NCI-H524 treated with DMSO at 0.1 percent for 48 hours (cell line): Measurements from ENCODE around the gene SAA2.
"Not testable (repeated sequence)": the region's sequence is repeated elsewhere in the genome, so short reads cannot be mapped to it uniquely, and the experiment has no call there.

ENCODE experiments used
- DNase-seq: peaks from one replicate; lab custom pipeline; 2025; lab: John Stamatoyannopoulos, UW

Gene SAA2

GRCh38 chr11:18248561-18248960 lies at the start of gene SAA2:
Gene SAA2 (minus strand): TSS chr11:18248668. CDS start chr11:18248011, 657 bp downstream.
- DNase-seq: no peak

- DNase-seq: no peak
These were observed 46.8 kb upstream of the SAA2 start for GRCh38 chr11:18295316-18295715.

- no peak for DNase-seq
These were observed 46.4 kb upstream of the SAA2 start for GRCh38 chr11:18294862-18295261.

GRCh38 chr11:18288911-18289310 lies 40.4 kb upstream of the SAA2 start:
- DNase-seq: no peak

GRCh38 chr11:18285841-18286240 lies 37.4 kb upstream of the SAA2 start:
- no peak for DNase-seq

GRCh38 chr11:18282626-18283025 lies 34.2 kb upstream of the SAA2 start:
- no peak for DNase-seq

- DNase-seq: no peak
These were observed 32.1 kb upstream of the SAA2 start for GRCh38 chr11:18280438-18281045.

- DNase-seq: no peak
These were observed 29.2 kb upstream of the SAA2 start for GRCh38 chr11:18277565-18278271.

GRCh38 chr11:18271206-18271605 lies 22.7 kb upstream of the SAA2 start:
- no peak for DNase-seq

- no peak for DNase-seq
These were observed 21.6 kb upstream of the SAA2 start for GRCh38 chr11:18270102-18270501.

GRCh38 chr11:18269252-18269651 lies 20.8 kb upstream of the SAA2 start:
- DNase-seq: not testable (repeated sequence)

- not testable (repeated sequence) for DNase-seq
These were observed 19.1 kb upstream of the SAA2 start for GRCh38 chr11:18267335-18268133.

GRCh38 chr11:18265949-18266348 lies 17.5 kb upstream of the SAA2 start, which contains the start of gene SAA1:
Gene SAA1 (plus strand): TSS chr11:18266264. CDS start chr11:18266888, 624 bp downstream.
- no peak for DNase-seq

GRCh38 chr11:18264677-18265555 lies 16.4 kb upstream of the SAA2 start:
- no peak for DNase-seq

GRCh38 chr11:18264035-18264434 lies 15.6 kb upstream of the SAA2 start:
- no peak for DNase-seq

GRCh38 chr11:18262681-18263350 lies 14.3 kb upstream of the SAA2 start:
- DNase-seq: not testable (repeated sequence)

- no peak for DNase-seq
These were observed 13.3 kb upstream of the SAA2 start for GRCh38 chr11:18261721-18262120.

GRCh38 chr11:18259259-18259658 lies 10.8 kb upstream of the SAA2 start:
- DNase-seq: no peak

- no peak for DNase-seq
These were observed 6.4 kb upstream of the SAA2 start for GRCh38 chr11:18254781-18255361.

GRCh38 chr11:18253778-18254338 lies 5.4 kb upstream of the SAA2 start:
- DNase-seq: no peak

- DNase-seq: no peak
These were observed 4.8 kb upstream of the SAA2 start for GRCh38 chr11:18253233-18253632.
